OCI-LY7 (cell line): ENCODE measurements around the gene SCN3A. TPM values are rescaled to one million over a fixed set of nuclear protein-coding genes. Genes with fewer than 3 reads are reported as not detected.

Source experiments
- BruUV-seq: library from RNA; stranded (reverse); fragments of 400-500 nt; replicated peaks from 2 replicates; lab custom pipeline; 2021; lab: Mats Ljungman, UMichigan
- CTCF ChIA-PET: fragments of 300-600 bp; sonication (Branson Sonifier 250); formaldehyde crosslinking; loops from one replicate; lab custom pipeline; 2022; ENCODE audit warnings: antibody characterized with exemption; ENCODE audit not compliant: unreplicated experiment; lab: Charles Lee
- POLR2A ChIA-PET: fragments of 300-600 bp; sonication (Branson Sonifier 250); formaldehyde crosslinking; loops from one replicate; lab custom pipeline; 2022; ENCODE audit warnings: antibody characterized with exemption; lab: Charles Lee
- DNase-seq: peaks from one replicate; pipeline ENCODE4 v3.0.0-alpha.2; 2015; ENCODE audit warnings: low spot score
- H2AFZ ChIP-seq: fragments of 200-600 bp; sonication (generic), shearing (Covaris generic); 2 replicates; pipeline ENCODE4 v1.6.1; 2014; ENCODE audit warnings: mild to moderate bottlenecking, antibody characterized with exemption, low read length, moderate library complexity
- H3K27ac ChIP-seq: fragments of 200-600 bp; sonication (generic); 2 replicates; pipeline ENCODE4 v1.5.1; 2014; ENCODE audit warnings: mixed run types, low read depth, mild to moderate bottlenecking, moderate library complexity, low read length, inconsistent platforms; ENCODE audit not compliant: poor library complexity, severe bottlenecking
- H3K36me3 ChIP-seq: fragments of 200-600 bp; sonication (generic); 2 replicates; pipeline ENCODE4 v1.6.1; 2014; ENCODE audit warnings: mild to moderate bottlenecking, antibody characterized with exemption, low read length, moderate library complexity, mixed read lengths; ENCODE audit not compliant: insufficient read depth
- H3K4me1 ChIP-seq: fragments of 200-600 bp; sonication (generic); 2 replicates; pipeline ENCODE4 v1.5.1; 2014; ENCODE audit warnings: mild to moderate bottlenecking, low read length; ENCODE audit not compliant: insufficient read depth, poor library complexity, severe bottlenecking
- H3K4me2 ChIP-seq: fragments of 200-600 bp; sonication (generic); 2 replicates; pipeline ENCODE4 v1.6.1; 2014; ENCODE audit warnings: mild to moderate bottlenecking, low read length
- H3K4me3 ChIP-seq: fragments of 200-600 bp; sonication (generic); 2 replicates; pipeline ENCODE4 v1.5.1; 2014; ENCODE audit warnings: mild to moderate bottlenecking, low read depth, low read length; ENCODE audit not compliant: poor library complexity, severe bottlenecking
- H3K79me2 ChIP-seq: fragments of 200-600 bp; sonication (generic); 2 replicates; pipeline ENCODE4 v1.6.1; 2016; ENCODE audit warnings: low read depth, mild to moderate bottlenecking, low read length, moderate library complexity, mixed read lengths; ENCODE audit not compliant: insufficient read depth
- H3K9me2 ChIP-seq: fragments of 200-600 bp; sonication (generic); 2 replicates; pipeline ENCODE4 v1.6.1; 2016; ENCODE audit warnings: mild to moderate bottlenecking, low read length, mixed read lengths; ENCODE audit not compliant: insufficient read depth
- H3K9me3 ChIP-seq: fragments of 200-600 bp; sonication (generic); 2 replicates; pipeline ENCODE4 v1.6.1; 2014; ENCODE audit warnings: mild to moderate bottlenecking, mixed run types, low read length, mixed read lengths
- H4K20me1 ChIP-seq: fragments of 200-600 bp; sonication (generic); 2 replicates; pipeline ENCODE4 v1.6.1; 2014; ENCODE audit warnings: mild to moderate bottlenecking, antibody characterized with exemption, low read length, moderate library complexity, mixed read lengths; ENCODE audit not compliant: insufficient read depth
- EZH2phosphoT487 ChIP-seq: fragments of 200-600 bp; sonication (generic); IDR thresholded peaks from 2 replicates; pipeline ENCODE4 v1.6.1; 2018; ENCODE audit warnings: low read depth, borderline replicate concordance, mild to moderate bottlenecking, mixed run types, antibody characterized with exemption, low read length, moderate library complexity, mixed read lengths
- intact Hi-C: fragments of 100-400 bp; cut with micrococcal nuclease; formaldehyde crosslinking; loops from one replicate; pipeline ENCODE4 v1.10.0; 2022; ENCODE audit not compliant: unreplicated experiment
- total RNA-seq, 2 experiments: library from RNA; depleted of rRNA in 1 of 2; stranded (reverse); fragments of >200 nt in 1 of 2; shearing (Covaris generic) in 1 of 2; gene quantifications; 2 replicates each; pipeline ENCODE4 v1.2.3, GENCODE V29; 2014 to 2022
- TF ChIP-seq, protein P1 (sequence below): fragments of 200-600 bp; sonication (generic); conservative IDR thresholded peaks from 2 replicates; pipeline ENCODE4 v1.5.1; 2014; ENCODE audit warnings: mild to moderate bottlenecking, antibody characterized with exemption, low read length, moderate library complexity, mixed read lengths

Gene SCN3A
- total RNA-seq, 2 experiments from 2014 or later, result 7.1 to 8.0 TPM

DNA sequence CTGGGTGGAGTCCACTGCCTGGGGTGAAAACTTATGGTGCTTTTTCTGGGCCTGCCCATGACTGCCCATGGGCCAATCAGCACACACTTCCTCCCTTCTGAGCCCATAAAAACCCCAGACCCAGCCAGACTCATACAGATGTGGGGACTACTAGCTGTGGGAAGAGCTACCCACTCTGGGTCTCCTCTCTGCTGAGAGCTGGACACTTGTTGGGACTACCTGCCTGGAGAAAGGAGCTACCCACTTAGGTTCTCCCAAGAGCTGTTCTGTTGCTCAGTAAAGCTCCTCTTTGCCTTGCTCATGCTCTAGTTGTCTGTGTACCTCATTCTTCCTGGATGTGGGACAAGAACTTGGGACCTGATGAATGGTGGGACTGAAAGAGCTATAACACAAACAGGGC is 129.0 kb downstream of the SCN3A start:
- Histone ChIP-seq H4K20me1 (no peaks in the 10 kb centered on the region), H3K79me2 (no peaks in the 10 kb centered on the region), H3K9me3 (no peaks in the 10 kb centered on the region; the same call in 1 of the 2 replicates), H3K4me2 (no peak overlapping the region), H3K4me3 (no peak overlapping the region), H3K36me3 (no peaks in the 10 kb centered on the region), H3K27ac (no peak overlapping the region), H2AFZ (no peak overlapping the region), H3K9me2 (no peaks in the 10 kb centered on the region), H3K4me1 (no peaks in the 10 kb centered on the region)
- TF ChIP-seq, protein P1, sequence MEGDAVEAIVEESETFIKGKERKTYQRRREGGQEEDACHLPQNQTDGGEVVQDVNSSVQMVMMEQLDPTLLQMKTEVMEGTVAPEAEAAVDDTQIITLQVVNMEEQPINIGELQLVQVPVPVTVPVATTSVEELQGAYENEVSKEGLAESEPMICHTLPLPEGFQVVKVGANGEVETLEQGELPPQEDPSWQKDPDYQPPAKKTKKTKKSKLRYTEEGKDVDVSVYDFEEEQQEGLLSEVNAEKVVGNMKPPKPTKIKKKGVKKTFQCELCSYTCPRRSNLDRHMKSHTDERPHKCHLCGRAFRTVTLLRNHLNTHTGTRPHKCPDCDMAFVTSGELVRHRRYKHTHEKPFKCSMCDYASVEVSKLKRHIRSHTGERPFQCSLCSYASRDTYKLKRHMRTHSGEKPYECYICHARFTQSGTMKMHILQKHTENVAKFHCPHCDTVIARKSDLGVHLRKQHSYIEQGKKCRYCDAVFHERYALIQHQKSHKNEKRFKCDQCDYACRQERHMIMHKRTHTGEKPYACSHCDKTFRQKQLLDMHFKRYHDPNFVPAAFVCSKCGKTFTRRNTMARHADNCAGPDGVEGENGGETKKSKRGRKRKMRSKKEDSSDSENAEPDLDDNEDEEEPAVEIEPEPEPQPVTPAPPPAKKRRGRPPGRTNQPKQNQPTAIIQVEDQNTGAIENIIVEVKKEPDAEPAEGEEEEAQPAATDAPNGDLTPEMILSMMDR, result no peak
- no peak for TF ChIP-seq EZH2phosphoT487
- CTCF ChIA-PET, result no interaction called here
- BruUV-seq, result no TSS peak
- peak; percentile 5 for DNase-seq
- intact Hi-C loops, result no loop called here
- POLR2A ChIA-PET, result no interaction called here

DNA sequence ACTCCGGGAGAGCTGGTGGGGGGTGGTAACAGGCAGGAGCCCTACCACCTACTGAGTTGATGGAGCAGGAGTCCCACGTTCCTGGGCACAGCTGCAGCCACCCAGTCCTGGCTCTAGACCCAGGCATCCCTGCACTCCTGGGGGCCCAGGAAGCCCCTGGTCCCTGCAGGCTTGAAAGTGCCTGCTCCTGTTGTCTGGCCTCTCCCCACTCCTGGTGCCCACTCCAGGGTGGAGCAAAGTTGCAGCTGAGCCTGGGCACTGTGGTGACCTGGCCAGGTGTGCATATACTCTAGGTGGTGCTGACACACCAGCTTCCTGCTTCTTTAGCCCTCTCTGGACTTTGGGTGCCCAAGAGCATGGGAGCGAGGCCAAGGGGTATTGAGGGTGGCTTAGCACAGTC is 129.5 kb downstream of the SCN3A start:
- CTCF ChIA-PET, result no interaction called here
- TF ChIP-seq, protein P1, result no peak
- TF ChIP-seq EZH2phosphoT487, result no peak
- no peak overlapping the region for H3K27ac ChIP-seq
- H3K36me3 ChIP-seq, result no peaks in the 10 kb centered on the region
- H3K4me1 ChIP-seq, result no peaks in the 10 kb centered on the region
- no peak overlapping the region for H3K4me3 ChIP-seq
- POLR2A ChIA-PET, result no interaction called here
- intact Hi-C loops, result no loop called here
- no peak overlapping the region for H3K4me2 ChIP-seq
- H3K9me3 ChIP-seq, result no peaks in the 10 kb centered on the region; the same call in 1 of the 2 replicates
- H2AFZ ChIP-seq, result no peak overlapping the region
- BruUV-seq, result no TSS peak
- H3K79me2 ChIP-seq, result no peaks in the 10 kb centered on the region
- no peaks in the 10 kb centered on the region for H3K9me2 ChIP-seq
- DNase-seq, result no peak
- no peaks in the 10 kb centered on the region for H4K20me1 ChIP-seq

DNA sequence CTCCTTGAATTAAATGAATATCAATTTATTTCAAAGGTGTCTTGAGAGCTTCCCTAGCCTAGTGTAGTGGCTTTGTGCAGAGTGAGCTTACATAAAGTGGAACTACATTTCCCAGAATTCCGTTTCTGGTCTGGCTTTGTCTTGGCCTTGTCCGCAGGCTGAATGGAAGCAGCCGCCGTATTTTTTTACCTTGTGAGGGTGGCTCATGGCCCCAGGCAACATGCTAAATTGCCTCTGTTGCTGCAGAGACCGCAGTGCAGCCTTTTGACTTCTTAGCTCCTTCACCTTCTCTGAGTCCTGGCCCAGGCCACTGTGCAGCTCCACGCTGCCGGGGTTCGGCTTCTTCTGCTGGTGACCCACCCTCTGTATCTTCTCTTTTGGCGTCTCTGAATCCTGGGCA is 133.8 kb downstream of the SCN3A start:
- Histone ChIP-seq H3K4me1 (no peaks in the 10 kb centered on the region), H3K4me2 (no peak overlapping the region), H3K4me3 (no peak overlapping the region), H3K36me3 (no peaks in the 10 kb centered on the region), H3K79me2 (no peaks in the 10 kb centered on the region), H3K9me3 (no peaks in the 10 kb centered on the region), H4K20me1 (no peaks in the 10 kb centered on the region), H2AFZ (no peak overlapping the region), H3K9me2 (no peaks in the 10 kb centered on the region), H3K27ac (no peak overlapping the region)
- ChIA-PET POLR2A (interaction anchor here (0.6 to 0.7 kb wide), 2 partner anchors 8 to 788 kb away, joined by 3 to 7 read pairs; no protein-coding TSS in a partner anchor), CTCF (interaction anchor here (0.6 kb wide), 1 partner anchor 249 kb away, joined by 3 read pairs; no protein-coding TSS in a partner anchor)
- no TSS peak for BruUV-seq
- TF ChIP-seq, protein P1, result no peak
- TF ChIP-seq EZH2phosphoT487, result no peak
- intact Hi-C loops, result no loop called here
- DNase-seq, result no peak
